Activated CD8-positive, alpha-beta memory T cell treated with anti-CD3 and anti-CD28 coated beads, Interleukin-2, amount 50 U/mL, for 1 hour (primary cell): ENCODE results near the gene POLR3E.
"Not testable (repeated sequence)": the region's sequence is repeated elsewhere in the genome, so short reads cannot be mapped to it uniquely, and the experiment has no call there.

Experiments
- DNase-seq: peaks from one replicate; pipeline ENCODE4 v3.0.0-alpha.2; 2020; ENCODE audit errors: extremely low read depth

POLR3E gene

DNA sequence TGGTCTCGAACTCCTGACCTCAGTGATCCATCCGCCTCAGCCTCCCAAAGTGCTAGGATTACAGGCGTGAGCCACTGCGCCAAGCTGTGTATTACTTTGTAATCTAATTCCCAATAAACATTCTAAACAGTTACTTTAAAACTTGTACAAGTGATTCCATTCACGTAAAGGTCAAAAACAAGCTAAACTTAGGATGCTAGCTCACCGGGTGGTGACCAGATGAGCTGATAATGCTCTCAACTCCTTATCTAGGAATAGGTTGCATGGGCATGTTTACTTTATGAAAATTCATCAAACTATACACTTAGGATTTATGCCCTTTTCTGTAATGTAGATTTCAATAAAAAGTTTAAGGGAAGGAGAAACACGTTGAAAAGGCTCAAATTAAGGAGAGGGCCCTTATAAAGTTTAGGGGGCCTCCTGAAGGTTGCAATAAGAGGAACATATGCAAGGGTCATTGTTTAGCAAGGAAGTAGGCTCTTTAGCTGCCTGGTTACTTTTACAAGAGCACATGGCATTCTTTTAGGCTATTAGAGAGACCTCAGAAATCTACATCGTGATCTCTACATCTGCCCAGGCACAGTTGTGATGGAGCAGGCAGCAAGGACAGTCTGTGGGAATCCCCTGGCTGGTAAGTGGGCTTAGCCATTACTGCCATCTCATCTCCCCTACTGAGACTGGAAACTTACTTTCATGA lies 63.9 kb downstream of the POLR3E start:
- DNase-seq: no peak

DNA sequence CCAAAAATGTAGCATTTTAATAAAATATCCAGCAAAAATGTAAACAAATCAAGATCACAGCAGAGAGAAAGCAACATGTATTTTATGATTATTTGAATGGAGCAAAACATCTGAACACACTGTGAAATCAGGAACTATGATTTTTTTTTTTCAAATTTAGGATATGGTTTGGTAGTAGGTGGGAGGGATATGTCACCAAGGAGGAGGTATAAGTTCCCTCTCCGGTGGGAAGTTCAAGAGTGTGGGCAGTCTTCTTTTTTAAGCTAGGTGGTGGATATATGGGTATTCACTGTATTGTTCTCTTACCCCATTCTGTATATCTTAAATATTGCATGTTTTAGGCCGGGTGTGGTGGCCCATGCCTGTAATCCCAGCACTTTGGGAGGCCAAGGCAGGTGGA lies 67.0 kb downstream of the POLR3E start:
- DNase-seq: no peak

DNA sequence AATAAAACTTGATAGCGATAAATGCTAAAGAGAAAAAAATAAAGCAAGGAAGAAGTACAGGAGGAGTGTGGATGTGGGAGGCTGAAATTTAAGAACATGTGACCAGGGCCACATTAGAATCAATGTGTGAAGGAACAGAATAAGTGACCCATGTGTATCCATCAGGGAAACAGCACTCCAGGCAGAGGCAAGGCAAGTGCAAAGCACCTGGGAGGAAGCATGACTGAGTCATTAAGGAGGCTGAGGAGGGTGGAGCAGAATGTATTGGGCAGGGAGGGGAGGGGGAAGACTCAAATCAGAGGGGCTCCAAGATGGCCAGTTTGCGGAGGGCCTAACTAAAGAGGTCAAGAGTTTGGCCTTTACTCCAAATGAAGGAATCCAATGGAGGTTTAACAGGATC lies 69.2 kb downstream of the POLR3E start:
- DNase-seq: no peak

- no peak for DNase-seq
Observed at GRCh38 chr16:22366889-22367288, 69.7 kb downstream of the POLR3E start.

GRCh38 chr16:22368200-22368826 lies 71.1 kb downstream of the POLR3E start:
- not testable (repeated sequence) for DNase-seq

DNA sequence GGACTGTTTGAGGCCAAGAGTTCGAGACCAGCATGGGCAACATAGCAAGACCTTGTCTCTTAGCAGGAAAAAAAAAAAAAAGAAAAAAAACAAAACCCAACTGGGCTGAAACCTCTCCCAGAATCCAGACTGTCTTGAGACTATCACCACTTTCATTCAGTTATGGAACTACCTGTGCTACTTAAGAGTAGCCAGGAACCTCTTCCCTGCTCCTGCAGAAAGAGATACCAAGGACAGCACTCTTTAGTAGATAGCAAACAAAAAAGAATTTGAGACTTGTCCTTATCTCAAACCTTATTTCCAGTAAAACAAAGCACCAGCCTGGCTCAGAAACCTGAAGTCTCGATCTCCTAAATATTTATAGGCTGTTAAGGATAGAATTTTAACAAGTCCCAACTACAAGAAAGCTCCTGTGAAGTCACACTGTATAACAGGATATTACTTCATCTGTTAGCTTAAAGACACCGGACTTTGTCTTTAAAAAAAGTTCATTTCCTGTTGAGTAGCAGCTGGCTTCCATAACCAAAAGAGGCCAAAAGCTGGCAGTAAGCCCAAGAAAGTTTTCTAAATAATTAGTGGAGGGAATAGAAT lies 72.1 kb downstream of the POLR3E start:
- no peak for DNase-seq

DNA sequence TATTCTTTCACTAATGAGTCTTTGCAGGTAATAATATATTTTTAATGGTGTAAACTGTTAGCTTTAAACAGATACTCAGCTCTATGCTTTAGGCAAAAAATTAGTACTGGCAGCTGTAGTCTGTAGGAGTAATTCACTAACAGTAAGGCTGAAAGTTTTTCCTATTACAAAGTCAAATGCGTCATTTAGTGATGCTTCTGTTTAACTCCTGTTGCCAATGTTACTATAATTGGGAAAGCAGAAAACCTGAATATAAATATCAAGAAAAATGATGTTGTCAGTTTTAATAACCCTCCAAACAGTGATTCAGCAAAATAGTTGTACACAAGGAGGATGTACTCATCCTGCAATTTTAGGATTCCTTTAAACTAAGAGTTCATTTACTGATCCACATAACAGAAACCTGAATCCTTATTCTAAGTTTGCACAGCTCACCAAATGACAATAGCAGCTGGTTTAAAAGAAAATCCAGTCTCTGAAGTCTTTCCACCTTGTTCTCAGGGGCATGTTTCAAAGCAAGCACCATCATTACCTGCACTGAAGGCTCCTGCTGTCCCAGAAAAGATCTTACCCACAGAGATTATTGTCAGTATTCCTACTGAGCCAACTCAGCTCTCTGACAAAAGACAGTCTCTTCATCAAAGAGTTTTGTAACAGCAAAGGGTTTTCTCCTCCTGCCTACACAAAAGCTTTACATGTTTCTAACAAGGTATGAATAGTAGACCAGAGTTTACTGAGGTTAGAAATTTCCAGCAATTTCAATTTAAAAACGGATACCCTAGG lies 73.0 kb downstream of the POLR3E start:
- DNase-seq: no peak

- DNase-seq: no peak
Observed at GRCh38 chr16:22372882-22373661, 75.9 kb downstream of the POLR3E start.

DNA sequence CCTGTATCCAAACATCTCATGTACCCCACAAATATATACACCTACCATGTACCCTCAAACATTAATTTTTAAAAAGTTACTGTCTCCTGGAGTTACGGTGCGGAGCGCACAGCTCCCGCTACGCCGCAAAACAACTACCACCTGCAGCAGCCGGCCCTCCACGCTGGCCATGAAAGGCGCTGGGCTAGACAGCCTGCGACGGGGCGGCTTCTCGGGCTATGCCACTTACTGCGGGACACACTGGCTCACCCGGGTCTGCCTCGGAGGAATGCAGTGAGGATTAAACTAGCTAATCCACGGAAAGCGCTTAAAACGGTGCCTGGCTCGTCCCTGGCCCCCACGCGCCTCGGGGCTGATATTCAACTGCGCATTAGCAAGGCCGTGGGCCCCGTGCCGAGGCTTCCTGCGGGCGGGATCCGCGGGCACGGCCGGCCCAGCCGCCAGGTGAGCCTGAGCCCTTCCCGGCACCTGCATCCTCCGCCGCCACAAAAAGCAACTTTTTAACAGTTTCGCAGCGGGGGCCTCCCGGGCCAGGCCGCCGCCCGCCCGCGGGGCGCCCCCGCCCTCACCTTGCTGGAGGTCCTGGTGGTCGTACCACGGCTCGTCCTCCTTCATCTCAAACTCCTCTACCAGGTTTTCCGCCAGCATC lies 76.6 kb downstream of the POLR3E start:
- no peak for DNase-seq

GRCh38 chr16:22374311-22375116 lies 77.3 kb downstream of the POLR3E start, which contains the start of gene CDR2:
CDR2 (minus strand) TSS chr16:22374619; CDS start chr16:22374309, 310 bp downstream.
- DNase-seq: peak; percentile 95

GRCh38 chr16:22375117-22375962 lies 78.1 kb downstream of the POLR3E start:
- DNase-seq: no peak

GRCh38 chr16:22375963-22376640 lies 78.9 kb downstream of the POLR3E start:
- no peak for DNase-seq

- no peak for DNase-seq
Observed at GRCh38 chr16:22379656-22380055, 82.4 kb downstream of the POLR3E start.

DNA sequence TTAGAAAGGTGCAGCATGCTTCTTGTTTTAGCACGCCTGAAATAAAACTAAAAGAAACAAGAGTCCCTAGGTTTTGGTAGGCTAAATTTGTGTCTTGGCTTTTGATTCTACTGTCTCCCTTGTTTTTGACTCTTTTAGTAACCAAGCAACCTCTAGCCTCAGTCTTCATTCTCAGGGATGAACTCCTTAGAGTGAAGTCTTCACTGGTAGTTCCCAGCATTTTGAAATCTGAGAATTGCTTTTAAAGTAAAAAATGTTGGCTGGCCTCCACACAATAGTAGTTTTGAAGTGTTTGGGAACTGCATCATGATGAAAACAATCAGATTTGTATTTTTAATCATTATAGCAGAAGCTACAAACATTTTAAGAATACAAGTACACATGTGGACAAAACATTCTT lies 83.3 kb downstream of the POLR3E start:
- DNase-seq: no peak

DNA sequence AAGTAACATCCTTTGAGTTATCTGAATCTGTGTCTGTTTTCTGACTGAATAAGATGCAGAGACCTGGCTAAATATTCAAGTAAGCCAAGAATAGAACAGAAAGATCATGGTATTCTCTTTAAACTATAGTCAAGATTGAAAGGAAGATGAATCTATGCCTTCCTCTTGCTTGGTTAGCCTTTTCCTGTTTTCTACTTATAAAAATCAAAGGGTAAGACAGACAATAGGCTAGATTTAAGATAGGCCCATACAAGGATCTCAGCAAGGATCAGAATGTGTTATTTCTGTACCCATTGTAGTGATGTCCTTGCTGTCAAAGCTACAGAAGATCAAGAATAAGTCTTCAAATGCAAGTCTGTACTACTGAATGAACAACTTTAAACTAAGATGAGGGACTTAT lies 84.2 kb downstream of the POLR3E start:
- DNase-seq: no peak

DNA sequence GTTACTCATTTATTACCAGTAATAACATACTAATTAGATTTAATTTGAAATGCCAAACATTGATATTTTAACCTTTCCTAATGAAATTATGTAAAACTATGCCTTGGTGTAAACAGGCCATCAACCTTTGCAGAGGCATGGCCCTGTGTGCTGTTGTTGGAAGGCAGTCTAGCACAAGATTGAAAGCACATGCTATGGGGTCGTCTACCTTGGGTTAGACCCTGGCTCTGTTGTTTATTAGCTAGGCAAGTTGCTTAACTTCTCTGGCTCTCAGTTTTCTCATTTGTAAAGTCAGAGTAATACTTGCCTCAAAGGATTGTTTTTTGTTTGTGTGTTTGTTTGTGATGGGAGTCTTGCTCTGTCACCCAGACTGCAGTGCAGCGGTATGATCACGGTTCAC lies 86.6 kb downstream of the POLR3E start:
- DNase-seq: no peak
